Activated CD4-positive, alpha-beta memory T cell treated with anti-CD3 and anti-CD28 coated beads, Interleukin-2, amount 10 ng/mL, durations not matched to agents 7 days and 5 days (primary cell): ENCODE results near the gene LST1. TPM values are rescaled to one million over a fixed set of nuclear protein-coding genes. Genes with fewer than 3 reads are reported as not detected.

ENCODE experiments used
- CTCF ChIA-PET: fragments of 350-600 bp; sonication (Branson Sonifier 250); formaldehyde crosslinking; loops from one replicate; lab custom pipeline; 2021; ENCODE audit warnings: antibody characterized with exemption, inconsistent platforms; lab: Charles Lee
- POLR2A ChIA-PET: fragments of 350-600 bp; sonication (Branson Sonifier 250); formaldehyde crosslinking; loops from one replicate; lab custom pipeline; 2021; ENCODE audit warnings: antibody characterized with exemption; lab: Charles Lee
- DNase-seq: peaks from one replicate; pipeline ENCODE4 v3.0.0-alpha.2; 2020
- H3K27ac Mint-ChIP-seq: one replicate; pipeline ENCODE4 v1.8.0; 2021; ENCODE audit warnings: mild to moderate bottlenecking, mixed read lengths
- H3K27me3 Mint-ChIP-seq: one replicate; pipeline ENCODE4 v1.8.0; 2021; ENCODE audit warnings: mixed read lengths
- H3K36me3 Mint-ChIP-seq: one replicate; pipeline ENCODE4 v1.8.0; 2021; ENCODE audit warnings: low read depth, mixed read lengths
- H3K4me1 Mint-ChIP-seq: one replicate; pipeline ENCODE4 v1.8.0; 2021; ENCODE audit warnings: mixed read lengths
- H3K4me3 Mint-ChIP-seq: one replicate; pipeline ENCODE4 v1.8.0; 2021; ENCODE audit warnings: mild to moderate bottlenecking, mixed read lengths
- H3K9me3 Mint-ChIP-seq: one replicate; pipeline ENCODE4 v1.8.0; 2021; ENCODE audit warnings: mixed read lengths
- total RNA-seq, 2 experiments: library from RNA; stranded (reverse); gene quantifications; one replicate each; pipeline ENCODE4 v1.2.3, GENCODE V29; 2021

Gene LST1
- 10 to 100 TPM; 69.8 to 74.5 TPM for total RNA-seq

- peak within 1 kb of the TSS; percentile 74 for H3K4me3 Mint-ChIP-seq
- POLR2A ChIA-PET: interaction anchor here (0.8 to 36.9 kb wide), 11 partner anchors 1 to 221 kb away, joined by 3 to 1578 read pairs (median 6); partner anchors contain the start of genes ABHD16A, ATP6V1G2, DDX39B and GPANK1
- no peak for DNase-seq
- peak within 1 kb of the TSS; percentile 98 for H3K27ac Mint-ChIP-seq
- peaks cover 75% of the 10 kb centered on the region for H3K4me1 Mint-ChIP-seq
- peaks cover 52% of the 10 kb centered on the region for H3K36me3 Mint-ChIP-seq
- CTCF ChIA-PET: interaction anchor here (0.6 to 18.7 kb wide), 6 partner anchors 9 to 245 kb away, joined by 4 to 640 read pairs (median 66); partner anchors contain the start of genes ATP6V1G2, BAG6, DDX39B and LTA
- no peaks in the 10 kb centered on the region for H3K9me3 Mint-ChIP-seq
- H3K27me3 Mint-ChIP-seq: no peaks in the 10 kb centered on the region
Measured at GRCh38 chr6:31586008-31586407, at the start of gene LST1. Gene LST1, plus strand, starts transcription at chr6:31586277. Its CDS starts 1,023 bp downstream, at chr6:31587300.

- ChIA-PET POLR2A (interaction anchor here (0.6 to 7.3 kb wide), 8 partner anchors 9 to 420 kb away, joined by 3 to 164 read pairs (median 3); partner anchors contain the start of genes LTB, MICB, NCR3 and NELFE), CTCF (interaction anchor here (1.2 to 24.6 kb wide), 4 partner anchors 43 to 138 kb away, joined by 3 to 751 read pairs (median 206); partner anchors contain the start of genes LST1, LTB, NCR3 and TNF)
- peak overlapping the region; percentile 22 for H3K27ac Mint-ChIP-seq
- H3K9me3 Mint-ChIP-seq: no peaks in the 10 kb centered on the region
- H3K4me3 Mint-ChIP-seq: peak overlapping the region; percentile 89
- H3K4me1 Mint-ChIP-seq: peaks cover 64% of the 10 kb centered on the region
- DNase-seq: no peak
- peaks cover 67% of the 10 kb centered on the region for H3K36me3 Mint-ChIP-seq
- no peaks in the 10 kb centered on the region for H3K27me3 Mint-ChIP-seq
Measured at GRCh38 chr6:31538805-31539400, 47.2 kb upstream of the LST1 start.

DNA sequence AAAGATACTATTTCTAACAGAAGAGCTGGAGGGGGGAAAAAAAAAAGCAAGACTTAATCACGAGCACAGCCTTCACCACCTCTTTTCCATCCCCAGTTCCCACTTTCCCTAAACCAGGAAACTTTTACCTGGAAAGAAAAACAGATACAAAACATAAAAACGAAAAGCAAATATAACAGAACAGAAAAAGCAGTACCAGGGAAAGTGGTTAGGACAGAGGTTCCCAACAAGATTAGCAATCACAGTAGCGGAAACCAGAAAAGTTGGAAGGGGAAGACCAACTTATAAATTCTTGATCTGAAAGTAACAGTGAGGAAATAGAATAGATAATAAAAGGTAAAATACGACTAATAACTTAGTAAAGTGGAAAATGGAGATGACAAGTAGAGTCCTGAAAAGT, 45.4 kb upstream of the LST1 start:
- Mint-ChIP-seq H3K27me3 (no peaks in the 10 kb centered on the region), H3K9me3 (no peaks in the 10 kb centered on the region), H3K4me3 (peak overlapping the region; percentile 89), H3K36me3 (peaks cover 50% of the 10 kb centered on the region), H3K4me1 (peaks cover 53% of the 10 kb centered on the region), H3K27ac (peak overlapping the region; percentile 78)
- ChIA-PET POLR2A (interaction anchor here (0.9 to 7.3 kb wide), 30 partner anchors 9 to 357 kb away, joined by 3 to 164 read pairs (median 8); partner anchors contain the start of genes ABHD16A, BAG6, CLIC1 and CSNK2B), CTCF (interaction anchor here (1.4 to 24.6 kb wide), 7 partner anchors 11 to 419 kb away, joined by 3 to 751 read pairs (median 19); partner anchors contain the start of genes LST1, LTB, MICB and NCR3)
- DNase-seq: no peak

GRCh38 chr6:31541059-31541657, 44.9 kb upstream of the LST1 start:
- Mint-ChIP-seq H3K4me1 (peaks cover 52% of the 10 kb centered on the region), H3K9me3 (no peaks in the 10 kb centered on the region), H3K36me3 (peaks cover 45% of the 10 kb centered on the region), H3K27ac (peak overlapping the region; percentile 75), H3K27me3 (no peaks in the 10 kb centered on the region), H3K4me3 (peak overlapping the region; percentile 89)
- CTCF ChIA-PET: interaction anchor here (0.8 to 24.6 kb wide), 18 partner anchors 10 to 418 kb away, joined by 3 to 751 read pairs (median 4); partner anchors contain the start of genes BAG6, HSPA1A, HSPA1B and HSPA1L
- POLR2A ChIA-PET: interaction anchor here (0.8 to 7.3 kb wide), 47 partner anchors 9 to 1431 kb away, joined by 3 to 164 read pairs (median 6); partner anchors contain the start of genes ABHD16A, BAG6, C6orf47 and CLIC1
- peak; percentile 77 for DNase-seq

DNA sequence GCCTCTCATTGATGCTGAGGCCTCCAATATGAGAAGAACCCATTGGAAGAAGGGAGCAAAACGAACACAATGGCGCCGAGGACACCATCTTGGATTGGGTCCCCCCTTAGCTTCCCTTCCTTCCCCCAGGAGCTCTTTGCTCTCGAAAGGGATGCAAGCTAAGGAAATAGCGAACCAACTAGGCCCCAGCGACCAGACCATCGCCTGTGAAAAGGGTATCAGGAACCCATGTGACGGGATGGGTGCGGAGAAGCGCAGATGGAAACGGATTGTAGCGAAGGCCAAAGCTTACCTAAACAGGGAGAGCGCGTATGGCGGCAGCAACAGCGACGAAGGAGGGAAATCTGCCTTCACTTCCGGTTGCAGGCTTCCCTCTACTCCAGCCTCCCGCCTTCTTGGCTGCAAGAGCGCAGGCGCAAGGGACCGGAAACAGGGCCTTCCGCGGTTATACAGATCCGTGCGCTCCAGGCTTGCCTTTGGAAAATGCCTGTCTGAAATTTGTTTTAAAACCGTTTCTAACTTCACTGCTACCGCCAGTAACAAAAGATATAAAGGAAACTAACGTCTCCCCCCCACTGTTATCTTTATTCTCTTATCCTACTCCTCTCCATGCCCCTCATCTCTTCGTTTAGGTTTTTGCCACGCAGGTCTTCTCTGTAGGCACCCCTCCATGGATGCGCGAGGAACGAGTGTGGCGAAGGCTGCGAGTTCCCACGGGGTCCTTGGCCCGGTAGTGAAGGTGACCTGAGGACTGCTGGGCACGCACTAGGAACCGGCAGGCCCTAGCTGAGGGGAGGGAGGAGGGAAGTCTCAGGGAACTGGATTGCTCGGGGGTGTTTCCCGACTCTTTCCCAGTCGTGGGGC, 44.2 kb upstream of the LST1 start, which contains the start of gene DDX39B:
Gene DDX39B, minus strand, starts transcription at position 346 of the 864 bp plus-strand sequence. CDS start 1,471 bp downstream, outside the sequence.
- no peaks in the 10 kb centered on the region for H3K27me3 Mint-ChIP-seq
- peak within 1 kb of the TSS; percentile 75 for H3K27ac Mint-ChIP-seq
- ChIA-PET POLR2A (interaction anchor here (0.6 to 7.3 kb wide), 52 partner anchors 9 to 1430 kb away, joined by 3 to 164 read pairs (median 6); partner anchors contain the start of genes ABHD16A, BAG6, C6orf47 and CLIC1), CTCF (interaction anchor here (0.8 to 24.6 kb wide), 19 partner anchors 9 to 417 kb away, joined by 3 to 751 read pairs (median 4); partner anchors contain the start of genes BAG6, HSPA1A, HSPA1B and HSPA1L)
- peak; percentile 94 for DNase-seq
- peaks cover 39% of the 10 kb centered on the region for H3K36me3 Mint-ChIP-seq
- no peaks in the 10 kb centered on the region for H3K9me3 Mint-ChIP-seq
- peaks cover 52% of the 10 kb centered on the region for H3K4me1 Mint-ChIP-seq
- peak within 1 kb of the TSS; percentile 89 for H3K4me3 Mint-ChIP-seq

DNA sequence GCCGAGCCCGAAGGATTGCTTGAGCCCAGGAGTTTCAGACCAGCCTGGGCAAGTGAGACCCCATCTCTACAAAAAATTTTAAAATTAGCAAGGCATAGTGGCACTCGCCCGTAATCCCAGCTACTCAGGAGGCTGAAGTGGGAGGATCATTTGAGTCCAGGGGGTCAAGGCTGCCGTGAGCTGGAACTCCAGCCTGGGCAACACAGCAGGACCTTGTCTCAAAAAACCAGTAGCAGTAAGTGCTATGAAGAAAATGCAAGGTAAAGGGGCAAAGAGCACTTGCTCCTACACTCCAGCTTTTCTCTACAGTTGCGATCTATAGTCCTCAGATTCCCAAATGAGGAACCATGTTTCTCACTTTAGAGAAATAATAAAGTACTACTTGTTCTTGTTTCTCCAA, 42.4 kb upstream of the LST1 start:
- Mint-ChIP-seq H3K27ac (no peak overlapping the region), H3K27me3 (no peaks in the 10 kb centered on the region), H3K9me3 (no peaks in the 10 kb centered on the region), H3K36me3 (peaks cover 29% of the 10 kb centered on the region), H3K4me3 (no peak overlapping the region), H3K4me1 (peaks cover 58% of the 10 kb centered on the region)
- CTCF ChIA-PET: interaction anchor here (1.0 to 24.6 kb wide), 4 partner anchors 8 to 117 kb away, joined by 3 to 751 read pairs (median 210); partner anchors contain the start of genes C6orf47, LST1, LTB and NCR3
- no peak for DNase-seq
- POLR2A ChIA-PET: interaction anchor here (1.2 to 7.3 kb wide), 7 partner anchors 16 to 283 kb away, joined by 3 to 162 read pairs (median 7); partner anchors contain the start of genes LTB and TNF

GRCh38 chr6:31544676-31545075, 41.4 kb upstream of the LST1 start:
- POLR2A ChIA-PET: interaction anchor here (1.2 to 9.9 kb wide), 5 partner anchors 34 to 51 kb away, joined by 3 to 267 read pairs (median 145); partner anchors contain the start of genes LST1, LTB, NCR3 and TNF
- CTCF ChIA-PET: interaction anchor here (1.0 to 24.6 kb wide), 3 partner anchors 37 to 116 kb away, joined by 3 to 751 read pairs (median 400); partner anchors contain the start of genes C6orf47, LST1, LTB and NCR3
- no peaks in the 10 kb centered on the region for H3K27me3 Mint-ChIP-seq
- no peak overlapping the region for H3K27ac Mint-ChIP-seq
- H3K4me3 Mint-ChIP-seq: no peak overlapping the region
- no peaks in the 10 kb centered on the region for H3K9me3 Mint-ChIP-seq
- peaks cover 56% of the 10 kb centered on the region for H3K4me1 Mint-ChIP-seq
- DNase-seq: no peak
- peaks cover 23% of the 10 kb centered on the region for H3K36me3 Mint-ChIP-seq

GRCh38 chr6:31545291-31545690, 40.8 kb upstream of the LST1 start:
- H3K36me3 Mint-ChIP-seq: peaks cover 19% of the 10 kb centered on the region
- POLR2A ChIA-PET: interaction anchor here (1.2 to 9.9 kb wide), 3 partner anchors 34 to 51 kb away, joined by 3 to 267 read pairs (median 145); partner anchors contain the start of genes LST1, LTB, NCR3 and TNF

DNA sequence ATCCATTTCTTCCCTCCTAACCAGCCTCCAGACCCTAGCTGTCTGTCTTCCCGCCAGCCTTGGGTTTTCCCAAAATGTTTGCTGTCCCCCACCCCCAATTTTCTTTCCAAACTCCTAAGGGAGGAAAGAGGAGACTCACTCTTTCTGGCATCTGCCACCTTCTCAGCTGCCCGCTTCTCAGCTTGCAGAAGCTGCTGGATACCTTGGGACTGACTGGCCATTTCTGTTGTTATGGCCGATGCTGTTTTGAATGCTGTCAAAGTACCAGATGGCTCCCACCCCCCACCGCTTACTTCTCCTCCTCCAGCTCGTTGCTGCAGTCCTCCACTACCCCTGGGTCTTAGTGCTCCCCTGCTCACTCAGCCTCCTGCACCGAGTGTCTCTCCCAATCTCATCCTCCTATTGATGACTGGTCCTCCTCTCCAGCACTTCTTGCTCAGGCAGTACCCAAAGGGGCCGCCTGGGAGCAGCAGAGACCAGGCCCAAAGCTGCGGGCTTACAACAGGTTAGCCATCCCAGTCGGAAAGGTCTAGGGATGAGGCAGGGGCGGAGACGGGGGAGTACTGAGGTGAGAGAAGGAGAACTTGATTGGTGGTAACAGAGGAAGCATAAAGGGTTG, 39.6 kb upstream of the LST1 start, which contains the start of gene ATP6V1G2:
Gene ATP6V1G2, minus strand, starts transcription at position 270 of the 619 bp plus-strand sequence. Its CDS starts 49 bp downstream, at position 221.
- peaks cover 60% of the 10 kb centered on the region for H3K4me1 Mint-ChIP-seq
- ChIA-PET POLR2A (interaction anchor here (0.7 to 9.9 kb wide), 10 partner anchors 12 to 191 kb away, joined by 3 to 267 read pairs (median 8); partner anchors contain the start of genes BAG6, CLIC1, LST1 and LTB), CTCF (interaction anchor here (0.6 to 24.6 kb wide), 6 partner anchors 11 to 74 kb away, joined by 3 to 751 read pairs (median 4); partner anchors contain the start of genes LST1, LTB, NCR3 and PRRC2A)
- H3K9me3 Mint-ChIP-seq: no peaks in the 10 kb centered on the region
- H3K4me3 Mint-ChIP-seq: peak within 1 kb of the TSS; percentile 76
- H3K27ac Mint-ChIP-seq: peak within 1 kb of the TSS; percentile 69
- peak; percentile 92 for DNase-seq
- no peaks in the 10 kb centered on the region for H3K27me3 Mint-ChIP-seq
- peaks cover 17% of the 10 kb centered on the region for H3K36me3 Mint-ChIP-seq

More at GRCh38 chr6:31545291-31545690, 40.8 kb upstream of the LST1 start:
- Mint-ChIP-seq H3K27me3 (no peaks in the 10 kb centered on the region), H3K4me1 (peaks cover 53% of the 10 kb centered on the region), H3K4me3 (no peak overlapping the region), H3K27ac (no peak overlapping the region), H3K9me3 (no peaks in the 10 kb centered on the region)
- no peak for DNase-seq
- CTCF ChIA-PET: interaction anchor here (16.5 to 24.6 kb wide), 2 partner anchors 36 to 53 kb away, joined by 400 to 751 read pairs; partner anchors contain the start of genes LST1, LTB, NCR3 and TNF

GRCh38 chr6:31546958-31547726, 38.9 kb upstream of the LST1 start, which contains the start of gene NFKBIL1:
Gene NFKBIL1, plus strand, starts transcription at chr6:31547608. Its CDS starts 87 bp downstream, at chr6:31547695.
- ChIA-PET POLR2A (interaction anchor here (0.5 to 9.9 kb wide), 13 partner anchors 12 to 191 kb away, joined by 3 to 267 read pairs (median 7); partner anchors contain the start of genes AIF1, BAG6, CLIC1 and GPANK1), CTCF (interaction anchor here (0.9 to 24.6 kb wide), 5 partner anchors 35 to 116 kb away, joined by 3 to 751 read pairs (median 5); partner anchors contain the start of genes LST1, LTB, NCR3 and PRRC2A)
- peak within 1 kb of the TSS; percentile 69 for H3K27ac Mint-ChIP-seq
- H3K27me3 Mint-ChIP-seq: no peaks in the 10 kb centered on the region
- peak within 1 kb of the TSS; percentile 76 for H3K4me3 Mint-ChIP-seq
- peaks cover 62% of the 10 kb centered on the region for H3K4me1 Mint-ChIP-seq
- peaks cover 16% of the 10 kb centered on the region for H3K36me3 Mint-ChIP-seq
- no peaks in the 10 kb centered on the region for H3K9me3 Mint-ChIP-seq
- DNase-seq: peak; percentile 93
